ENCODE data around the gene ARHGAP18. TPM values are rescaled to one million over a fixed set of nuclear protein-coding genes. Genes with fewer than 3 reads are reported as not detected.

ARHGAP18 gene
- total and polyA plus RNA-seq, 2 experiments from 2014 or later = 0.45 to 1.3 TPM

DNA sequence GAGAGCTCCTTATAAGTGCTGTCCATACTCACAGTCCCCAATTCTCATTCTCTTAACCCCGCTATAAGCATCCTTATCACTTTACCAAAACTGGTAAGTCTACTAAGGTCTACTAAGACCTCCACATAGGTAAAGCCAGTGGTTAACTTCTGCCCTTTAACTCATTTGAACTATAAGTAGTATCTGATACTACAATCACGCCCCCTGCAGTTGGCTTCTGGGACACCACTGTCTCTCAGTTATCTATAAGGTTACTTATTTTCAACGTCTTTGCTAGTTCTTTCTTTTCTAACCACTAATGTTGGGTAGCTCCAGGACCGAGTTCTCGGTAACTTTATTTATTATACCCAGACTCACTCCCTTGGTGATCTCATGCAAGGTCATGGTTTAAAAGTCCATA is 142.6 kb downstream of the ARHGAP18 start:
- no peaks in the 10 kb centered on the region for H3K36me3 ChIP-seq

DNA sequence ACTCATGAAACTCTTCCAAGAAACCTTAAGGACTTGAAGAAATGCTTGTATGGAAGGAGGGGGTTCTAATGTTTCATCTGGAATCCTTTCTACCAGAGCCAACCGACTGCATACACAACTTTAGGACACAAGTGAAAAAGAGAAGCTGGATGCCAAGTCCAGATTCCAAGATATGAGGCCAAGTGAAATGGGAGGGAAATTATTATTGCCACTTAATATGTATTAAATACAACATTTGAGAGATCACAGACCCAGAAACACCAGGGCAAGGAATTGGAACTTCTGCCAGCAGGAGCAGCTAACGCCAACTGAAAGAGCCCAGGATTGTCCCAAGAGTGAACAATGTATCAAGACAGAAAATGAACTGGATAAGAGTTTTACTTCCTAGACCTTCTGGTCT is 144.2 kb downstream of the ARHGAP18 start:
- H3K4me3 ChIP-seq = no peak overlapping the region
- peaks cover 11% of the 10 kb centered on the region for H3K4me1 ChIP-seq (ENCODE audit: low read depth)
- no peaks in the 10 kb centered on the region for H3K9me3 ChIP-seq (ENCODE audit: low read depth)
- TF ChIP-seq, protein P1, sequence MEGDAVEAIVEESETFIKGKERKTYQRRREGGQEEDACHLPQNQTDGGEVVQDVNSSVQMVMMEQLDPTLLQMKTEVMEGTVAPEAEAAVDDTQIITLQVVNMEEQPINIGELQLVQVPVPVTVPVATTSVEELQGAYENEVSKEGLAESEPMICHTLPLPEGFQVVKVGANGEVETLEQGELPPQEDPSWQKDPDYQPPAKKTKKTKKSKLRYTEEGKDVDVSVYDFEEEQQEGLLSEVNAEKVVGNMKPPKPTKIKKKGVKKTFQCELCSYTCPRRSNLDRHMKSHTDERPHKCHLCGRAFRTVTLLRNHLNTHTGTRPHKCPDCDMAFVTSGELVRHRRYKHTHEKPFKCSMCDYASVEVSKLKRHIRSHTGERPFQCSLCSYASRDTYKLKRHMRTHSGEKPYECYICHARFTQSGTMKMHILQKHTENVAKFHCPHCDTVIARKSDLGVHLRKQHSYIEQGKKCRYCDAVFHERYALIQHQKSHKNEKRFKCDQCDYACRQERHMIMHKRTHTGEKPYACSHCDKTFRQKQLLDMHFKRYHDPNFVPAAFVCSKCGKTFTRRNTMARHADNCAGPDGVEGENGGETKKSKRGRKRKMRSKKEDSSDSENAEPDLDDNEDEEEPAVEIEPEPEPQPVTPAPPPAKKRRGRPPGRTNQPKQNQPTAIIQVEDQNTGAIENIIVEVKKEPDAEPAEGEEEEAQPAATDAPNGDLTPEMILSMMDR (IDR thresholded peaks at IDR 0.05; ENCODE audit: low read depth, low read length) = no peak
- no peaks in the 10 kb centered on the region for H3K27me3 ChIP-seq
- H3K27ac ChIP-seq = no peak overlapping the region
- H3K36me3 ChIP-seq = no peaks in the 10 kb centered on the region
- no peak for DNase-seq (ENCODE audit: low read depth in 1 of 2, low spot score in 1 of 2)

More for the DNA sequence above, 142.6 kb downstream of the ARHGAP18 start:
- Histone ChIP-seq H3K27ac (no peak overlapping the region), H3K4me1 (ENCODE audit: low read depth) (peaks cover 11% of the 10 kb centered on the region), H3K4me3 (no peak overlapping the region), H3K9me3 (ENCODE audit: low read depth) (no peaks in the 10 kb centered on the region), H3K27me3 (no peaks in the 10 kb centered on the region)
- DNase-seq (ENCODE audit: low read depth in 1 of 2, low spot score in 1 of 2) = peak; percentile 26 to 50
- TF ChIP-seq, protein P1 (IDR thresholded peaks at IDR 0.05; ENCODE audit: low read depth, low read length) = peak; percentile 50

DNA sequence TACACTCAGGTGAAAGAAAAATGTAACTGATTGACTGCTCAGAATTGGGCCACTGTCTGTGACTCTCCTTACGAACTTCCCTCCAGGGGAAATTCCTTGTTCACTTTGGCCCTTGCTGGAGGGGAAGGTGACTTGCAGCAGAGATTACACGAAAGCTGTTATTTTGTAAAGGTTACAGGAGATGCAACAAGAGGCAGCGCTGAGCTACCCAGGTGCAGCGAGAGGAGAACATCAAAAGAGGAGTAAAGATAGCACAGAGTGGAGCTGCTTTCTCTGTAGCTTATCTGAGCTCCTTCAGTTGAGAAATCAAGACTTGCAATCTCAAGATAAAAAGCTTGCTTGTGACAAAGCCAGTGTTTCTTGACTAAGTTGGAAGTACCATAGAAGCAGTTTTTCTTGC is 144.6 kb downstream of the ARHGAP18 start:
- H3K36me3 ChIP-seq = no peaks in the 10 kb centered on the region
- H3K4me1 ChIP-seq (ENCODE audit: low read depth) = peaks cover 11% of the 10 kb centered on the region
- no peak overlapping the region for H3K27ac ChIP-seq
- no peak overlapping the region for H3K4me3 ChIP-seq
- TF ChIP-seq, protein P1 (IDR thresholded peaks at IDR 0.05; ENCODE audit: low read depth, low read length) = no peak
- no peaks in the 10 kb centered on the region for H3K9me3 ChIP-seq (ENCODE audit: low read depth)
- H3K27me3 ChIP-seq = no peaks in the 10 kb centered on the region
- no peak for DNase-seq (ENCODE audit: low read depth in 1 of 2, low spot score in 1 of 2)

DNA sequence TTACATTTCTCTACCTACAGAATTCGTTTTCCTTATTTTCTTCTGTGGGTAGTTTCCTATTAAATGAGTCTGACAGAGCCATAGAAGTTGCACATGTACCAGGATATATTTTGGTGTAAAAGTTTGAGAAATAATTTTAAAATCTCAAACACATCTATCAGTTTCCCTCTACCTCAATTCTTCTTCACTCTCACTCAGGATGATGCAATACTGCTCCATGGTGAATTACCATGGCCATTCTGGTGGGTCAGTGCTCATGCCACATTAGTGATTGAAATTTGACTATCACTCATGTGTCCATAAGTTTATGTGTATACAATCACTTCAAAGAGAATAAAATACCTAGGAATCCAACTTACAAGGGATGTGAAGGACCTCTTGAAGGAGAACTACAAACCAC is 151.7 kb downstream of the ARHGAP18 start:
- H3K27me3 ChIP-seq = no peaks in the 10 kb centered on the region
- TF ChIP-seq, protein P1 (IDR thresholded peaks at IDR 0.05; ENCODE audit: low read depth, low read length) = no peak
- H3K9me3 ChIP-seq (ENCODE audit: low read depth) = no peaks in the 10 kb centered on the region
- H3K27ac ChIP-seq = no peak overlapping the region
- no peak overlapping the region for H3K4me3 ChIP-seq
- no peak for DNase-seq (ENCODE audit: low read depth in 1 of 2, low spot score in 1 of 2)
- no peaks in the 10 kb centered on the region for H3K4me1 ChIP-seq (ENCODE audit: low read depth)
- no peaks in the 10 kb centered on the region for H3K36me3 ChIP-seq

DNA sequence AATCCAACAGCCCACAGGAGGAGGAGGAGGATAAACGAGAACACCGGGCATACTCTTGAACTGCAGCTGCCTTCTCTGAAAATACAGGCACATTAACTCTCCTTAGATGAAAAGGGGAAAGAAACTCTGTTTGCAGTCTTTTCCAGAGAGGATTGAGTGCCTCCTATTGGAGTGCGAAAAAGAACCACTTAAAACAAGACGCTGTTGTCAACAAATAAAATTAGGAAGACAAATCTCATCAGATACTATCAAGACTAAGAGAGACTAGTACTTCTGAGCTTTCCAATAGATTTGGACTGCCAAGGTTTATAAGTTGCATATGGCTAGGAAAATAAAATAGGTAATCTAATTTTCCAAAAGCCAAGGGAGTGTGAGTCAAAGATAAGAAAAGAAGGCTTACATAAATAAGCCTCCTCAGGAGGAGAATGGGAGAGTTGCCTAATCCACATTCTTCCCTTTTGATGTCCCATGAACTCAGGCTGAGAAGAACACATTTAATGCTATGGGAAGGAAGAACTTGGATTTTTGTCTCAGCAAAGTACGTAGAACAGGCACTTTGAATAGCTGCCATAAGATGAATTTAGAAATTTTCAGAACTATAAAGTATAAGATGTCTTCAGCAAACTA is 154.7 kb downstream of the ARHGAP18 start:
- DNase-seq (ENCODE audit: low read depth in 1 of 2, low spot score in 1 of 2) = peak in 1 of 2 donors; percentile 82
- Histone ChIP-seq H3K4me3 (no peak overlapping the region), H3K4me1 (ENCODE audit: low read depth) (no peaks in the 10 kb centered on the region), H3K9me3 (ENCODE audit: low read depth) (no peaks in the 10 kb centered on the region), H3K36me3 (no peaks in the 10 kb centered on the region), H3K27ac (no peak overlapping the region), H3K27me3 (no peaks in the 10 kb centered on the region)
- TF ChIP-seq, protein P1 (IDR thresholded peaks at IDR 0.05; ENCODE audit: low read depth, low read length) = no peak
